GM12892 (cell line): ENCODE results near the gene SUMO2.

Experiments used
- POLR2A ChIP-seq: IDR thresholded peaks from 2 replicates; pipeline ENCODE4 v1.6.1; 2011; ENCODE audit warnings: low read depth, low read length, control low read depth
- TAF1 ChIP-seq: IDR thresholded peaks from 2 replicates; pipeline ENCODE4 v1.6.1; 2011; ENCODE audit warnings: low read depth, mild to moderate bottlenecking, control low read depth, low read length, borderline replicate concordance

DNA sequence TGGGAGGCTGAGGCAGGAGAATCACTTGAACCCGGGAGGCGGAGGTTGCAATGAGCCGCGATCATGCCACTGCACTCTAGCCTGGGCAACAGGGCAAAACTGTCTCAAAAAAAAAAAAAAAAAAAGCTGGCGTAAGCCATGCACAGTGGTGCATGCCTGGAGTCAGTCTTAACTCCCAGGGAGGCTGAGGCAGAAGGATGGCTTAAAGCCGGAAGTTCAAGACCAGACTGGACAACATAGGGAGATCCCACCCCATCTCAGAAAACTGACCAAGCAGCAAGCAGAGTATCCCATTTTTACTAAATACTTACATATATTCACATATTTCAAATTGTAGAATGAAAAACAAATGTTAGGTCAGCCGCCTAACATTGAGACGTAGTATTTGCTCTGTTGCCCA, 55.8 kb downstream of the SUMO2 start:
- no peak for TF ChIP-seq POLR2A
- TF ChIP-seq TAF1 = no peak
